ENCODE data around the gene PKIG. TPM values are rescaled to one million over a fixed set of nuclear protein-coding genes. Genes with fewer than 3 reads are reported as not detected.
"Not testable (repeated sequence)": the region's sequence is repeated elsewhere in the genome, so short reads cannot be mapped to it uniquely, and the experiment has no call there.

The PKIG gene
- polyA plus RNA-seq (2013, experiment 1 of 2; ENCODE audit: insufficient read length) = 76.0 TPM
- 77.6 TPM for polyA plus RNA-seq (2013, experiment 2 of 2; ENCODE audit: insufficient read length)

GRCh38 chr20:44582311-44583025, at the start of gene PKIG:
Gene PKIG (plus strand): TSS chr20:44582579. CDS start chr20:44614557, 31,978 bp downstream.
- peak; percentile 80 for DNase-seq

GRCh38 chr20:44532981-44533331, 49.4 kb upstream of the PKIG start:
- DNase-seq = peak; percentile 50

- DNase-seq = no peak
These were observed 48.5 kb upstream of the PKIG start for GRCh38 chr20:44533928-44534327.

GRCh38 chr20:44536175-44536574, 46.2 kb upstream of the PKIG start:
- no peak for DNase-seq

GRCh38 chr20:44537993-44538392, 44.4 kb upstream of the PKIG start:
- DNase-seq = peak; percentile 20

GRCh38 chr20:44540834-44541233, 41.5 kb upstream of the PKIG start:
- DNase-seq = peak; percentile 58

- DNase-seq = no peak
These were observed 40.4 kb upstream of the PKIG start for GRCh38 chr20:44541992-44542391.

GRCh38 chr20:44542890-44543289, 39.5 kb upstream of the PKIG start:
- no peak for DNase-seq

- no peak for DNase-seq
These were observed 39.0 kb upstream of the PKIG start for GRCh38 chr20:44543358-44543757.

- no peak for DNase-seq
These were observed 38.1 kb upstream of the PKIG start for GRCh38 chr20:44544263-44544662.

GRCh38 chr20:44547419-44547818, 35.0 kb upstream of the PKIG start:
- DNase-seq = no peak

- DNase-seq = no peak
These were observed 33.3 kb upstream of the PKIG start for GRCh38 chr20:44549123-44549522.

GRCh38 chr20:44552050-44552449, 30.3 kb upstream of the PKIG start:
- no peak for DNase-seq

- no peak for DNase-seq
These were observed 29.8 kb upstream of the PKIG start for GRCh38 chr20:44552568-44552949.

- DNase-seq = peak; percentile 68
These were observed 29.1 kb upstream of the PKIG start for GRCh38 chr20:44552950-44553908.

GRCh38 chr20:44559302-44559701, 23.1 kb upstream of the PKIG start:
- DNase-seq = no peak

- DNase-seq = no peak
These were observed 22.1 kb upstream of the PKIG start for GRCh38 chr20:44560229-44560628.

GRCh38 chr20:44560818-44561217, 21.6 kb upstream of the PKIG start:
- DNase-seq = not testable (repeated sequence)

- DNase-seq = no peak
These were observed 20.5 kb upstream of the PKIG start for GRCh38 chr20:44561876-44562275.

- no peak for DNase-seq
These were observed 16.4 kb upstream of the PKIG start for GRCh38 chr20:44566018-44566417.

- DNase-seq = no peak
These were observed 15.6 kb upstream of the PKIG start for GRCh38 chr20:44566811-44567210.

GRCh38 chr20:44570367-44570766, 12.0 kb upstream of the PKIG start:
- DNase-seq = no peak

GRCh38 chr20:44571362-44571988, 10.9 kb upstream of the PKIG start:
- no peak for DNase-seq
